ENCODE measurements around the gene CLEC4C. TPM values are rescaled to one million over a fixed set of nuclear protein-coding genes. Genes with fewer than 3 reads are reported as not detected.

Gene CLEC4C
- total and polyA plus RNA-seq, 2 of the 8 experiments (the other 6 are each of a cell fraction or from before 2014, with no cell fraction given): 0.76 TPM; not detected in 1

DNA sequence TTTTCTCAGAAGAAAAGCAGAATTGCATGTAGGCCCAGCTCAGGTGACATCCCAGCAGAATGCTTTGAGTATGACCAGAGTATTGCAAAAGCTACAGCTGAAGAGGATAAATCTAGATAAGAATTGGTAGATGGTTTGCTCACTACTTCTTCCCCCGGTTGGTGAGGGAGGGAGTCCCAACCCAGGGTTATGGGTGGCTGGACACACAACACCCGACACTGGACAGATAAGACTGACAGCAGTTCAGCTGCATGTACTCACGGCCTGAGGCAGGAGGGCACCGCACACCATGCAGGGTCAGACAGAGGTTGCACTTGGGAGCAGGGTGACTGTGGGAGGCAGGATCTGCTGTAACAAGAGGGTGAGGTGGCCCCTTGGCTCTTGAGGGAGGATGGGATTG is 1.7 kb upstream of the CLEC4C start (continued):
- TF ChIP-seq, protein P1, sequence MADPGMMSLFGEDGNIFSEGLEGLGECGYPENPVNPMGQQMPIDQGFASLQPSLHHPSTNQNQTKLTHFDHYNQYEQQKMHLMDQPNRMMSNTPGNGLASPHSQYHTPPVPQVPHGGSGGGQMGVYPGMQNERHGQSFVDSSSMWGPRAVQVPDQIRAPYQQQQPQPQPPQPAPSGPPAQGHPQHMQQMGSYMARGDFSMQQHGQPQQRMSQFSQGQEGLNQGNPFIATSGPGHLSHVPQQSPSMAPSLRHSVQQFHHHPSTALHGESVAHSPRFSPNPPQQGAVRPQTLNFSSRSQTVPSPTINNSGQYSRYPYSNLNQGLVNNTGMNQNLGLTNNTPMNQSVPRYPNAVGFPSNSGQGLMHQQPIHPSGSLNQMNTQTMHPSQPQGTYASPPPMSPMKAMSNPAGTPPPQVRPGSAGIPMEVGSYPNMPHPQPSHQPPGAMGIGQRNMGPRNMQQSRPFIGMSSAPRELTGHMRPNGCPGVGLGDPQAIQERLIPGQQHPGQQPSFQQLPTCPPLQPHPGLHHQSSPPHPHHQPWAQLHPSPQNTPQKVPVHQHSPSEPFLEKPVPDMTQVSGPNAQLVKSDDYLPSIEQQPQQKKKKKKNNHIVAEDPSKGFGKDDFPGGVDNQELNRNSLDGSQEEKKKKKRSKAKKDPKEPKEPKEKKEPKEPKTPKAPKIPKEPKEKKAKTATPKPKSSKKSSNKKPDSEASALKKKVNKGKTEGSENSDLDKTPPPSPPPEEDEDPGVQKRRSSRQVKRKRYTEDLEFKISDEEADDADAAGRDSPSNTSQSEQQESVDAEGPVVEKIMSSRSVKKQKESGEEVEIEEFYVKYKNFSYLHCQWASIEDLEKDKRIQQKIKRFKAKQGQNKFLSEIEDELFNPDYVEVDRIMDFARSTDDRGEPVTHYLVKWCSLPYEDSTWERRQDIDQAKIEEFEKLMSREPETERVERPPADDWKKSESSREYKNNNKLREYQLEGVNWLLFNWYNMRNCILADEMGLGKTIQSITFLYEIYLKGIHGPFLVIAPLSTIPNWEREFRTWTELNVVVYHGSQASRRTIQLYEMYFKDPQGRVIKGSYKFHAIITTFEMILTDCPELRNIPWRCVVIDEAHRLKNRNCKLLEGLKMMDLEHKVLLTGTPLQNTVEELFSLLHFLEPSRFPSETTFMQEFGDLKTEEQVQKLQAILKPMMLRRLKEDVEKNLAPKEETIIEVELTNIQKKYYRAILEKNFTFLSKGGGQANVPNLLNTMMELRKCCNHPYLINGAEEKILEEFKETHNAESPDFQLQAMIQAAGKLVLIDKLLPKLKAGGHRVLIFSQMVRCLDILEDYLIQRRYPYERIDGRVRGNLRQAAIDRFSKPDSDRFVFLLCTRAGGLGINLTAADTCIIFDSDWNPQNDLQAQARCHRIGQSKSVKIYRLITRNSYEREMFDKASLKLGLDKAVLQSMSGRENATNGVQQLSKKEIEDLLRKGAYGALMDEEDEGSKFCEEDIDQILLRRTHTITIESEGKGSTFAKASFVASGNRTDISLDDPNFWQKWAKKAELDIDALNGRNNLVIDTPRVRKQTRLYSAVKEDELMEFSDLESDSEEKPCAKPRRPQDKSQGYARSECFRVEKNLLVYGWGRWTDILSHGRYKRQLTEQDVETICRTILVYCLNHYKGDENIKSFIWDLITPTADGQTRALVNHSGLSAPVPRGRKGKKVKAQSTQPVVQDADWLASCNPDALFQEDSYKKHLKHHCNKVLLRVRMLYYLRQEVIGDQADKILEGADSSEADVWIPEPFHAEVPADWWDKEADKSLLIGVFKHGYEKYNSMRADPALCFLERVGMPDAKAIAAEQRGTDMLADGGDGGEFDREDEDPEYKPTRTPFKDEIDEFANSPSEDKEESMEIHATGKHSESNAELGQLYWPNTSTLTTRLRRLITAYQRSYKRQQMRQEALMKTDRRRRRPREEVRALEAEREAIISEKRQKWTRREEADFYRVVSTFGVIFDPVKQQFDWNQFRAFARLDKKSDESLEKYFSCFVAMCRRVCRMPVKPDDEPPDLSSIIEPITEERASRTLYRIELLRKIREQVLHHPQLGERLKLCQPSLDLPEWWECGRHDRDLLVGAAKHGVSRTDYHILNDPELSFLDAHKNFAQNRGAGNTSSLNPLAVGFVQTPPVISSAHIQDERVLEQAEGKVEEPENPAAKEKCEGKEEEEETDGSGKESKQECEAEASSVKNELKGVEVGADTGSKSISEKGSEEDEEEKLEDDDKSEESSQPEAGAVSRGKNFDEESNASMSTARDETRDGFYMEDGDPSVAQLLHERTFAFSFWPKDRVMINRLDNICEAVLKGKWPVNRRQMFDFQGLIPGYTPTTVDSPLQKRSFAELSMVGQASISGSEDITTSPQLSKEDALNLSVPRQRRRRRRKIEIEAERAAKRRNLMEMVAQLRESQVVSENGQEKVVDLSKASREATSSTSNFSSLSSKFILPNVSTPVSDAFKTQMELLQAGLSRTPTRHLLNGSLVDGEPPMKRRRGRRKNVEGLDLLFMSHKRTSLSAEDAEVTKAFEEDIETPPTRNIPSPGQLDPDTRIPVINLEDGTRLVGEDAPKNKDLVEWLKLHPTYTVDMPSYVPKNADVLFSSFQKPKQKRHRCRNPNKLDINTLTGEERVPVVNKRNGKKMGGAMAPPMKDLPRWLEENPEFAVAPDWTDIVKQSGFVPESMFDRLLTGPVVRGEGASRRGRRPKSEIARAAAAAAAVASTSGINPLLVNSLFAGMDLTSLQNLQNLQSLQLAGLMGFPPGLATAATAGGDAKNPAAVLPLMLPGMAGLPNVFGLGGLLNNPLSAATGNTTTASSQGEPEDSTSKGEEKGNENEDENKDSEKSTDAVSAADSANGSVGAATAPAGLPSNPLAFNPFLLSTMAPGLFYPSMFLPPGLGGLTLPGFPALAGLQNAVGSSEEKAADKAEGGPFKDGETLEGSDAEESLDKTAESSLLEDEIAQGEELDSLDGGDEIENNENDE (IDR thresholded peaks at IDR 0.05; ENCODE audit: insufficient replicate concordance, low read length): no peak
- no peak for TF ChIP-seq SP4 (IDR thresholded peaks at IDR 0.05; ENCODE audit: low read length)
- no peak for TF ChIP-seq NRF1 (IDR thresholded peaks at IDR 0.05; ENCODE audit: low read depth, low read length)
- no peak for TF ChIP-seq ASH2L (IDR thresholded peaks at IDR 0.05; ENCODE audit: low read length)
- no peak for TF ChIP-seq EP300 (IDR thresholded peaks at IDR 0.05; ENCODE audit: borderline replicate concordance in 1 of 2, low read depth in 2 of 2, low read length in 2 of 2)
